Colonic mucosa (tissue), 4 donors: Measurements from ENCODE around the gene GGN. TPM values are rescaled to one million over a fixed set of nuclear protein-coding genes. Genes with fewer than 3 reads are reported as not detected.

Experiments
- DNase-seq: peaks from one replicate; pipeline ENCODE4 v3.0.0-alpha.2; 2020
- H3K27ac ChIP-seq: fragments of 200-600 bp; one replicate; pipeline ENCODE4 v1.8.0; 2021
- H3K27me3 ChIP-seq: fragments of 200-600 bp; one replicate; pipeline ENCODE4 v1.8.0; 2021
- H3K36me3 ChIP-seq: fragments of 200-600 bp; one replicate; pipeline ENCODE4 v1.8.0; 2021
- H3K4me1 ChIP-seq: fragments of 200-600 bp; one replicate; pipeline ENCODE4 v1.8.0; 2021; ENCODE audit warnings: mild to moderate bottlenecking
- H3K4me3 ChIP-seq: fragments of 200-600 bp; one replicate; pipeline ENCODE4 v1.8.0; 2021
- H3K9ac ChIP-seq, 2 donors: one replicate each; pipeline ENCODE4 v1.7.0; 2013; ENCODE audit warnings: control low read depth in 2 of 2, low read depth in 2 of 2, low read length in 2 of 2
- H3K9me3 ChIP-seq: fragments of 200-600 bp; one replicate; pipeline ENCODE4 v1.8.0; 2021
- CTCF ChIP-seq: fragments of 200-600 bp; IDR thresholded peaks from one replicate; pipeline ENCODE4 v1.8.0; 2022; ENCODE audit warnings: antibody characterized with exemption, mild to moderate bottlenecking
- intact Hi-C: fragments of 100-400 bp; cut with DNase I; formaldehyde crosslinking; loops from one replicate; pipeline ENCODE4 v1.14.1; 2022
- total RNA-seq, 2 donors: library from RNA; stranded (reverse); fragmentation: NEBNext Ultra II Directional in 1 of 2; extraction: Animal tissue kit (Norgen Biotek cat#: 25700) in 1 of 2; gene quantifications; one replicate each; pipeline ENCODE4 v1.2.1, GENCODE V29; 2021
- donor health status: healthy.
- donor health status: DM: no; HTN: no; CAD: no.
- donor health status: DM: no; HTN: no; CAD: no.

GGN gene, protein sequence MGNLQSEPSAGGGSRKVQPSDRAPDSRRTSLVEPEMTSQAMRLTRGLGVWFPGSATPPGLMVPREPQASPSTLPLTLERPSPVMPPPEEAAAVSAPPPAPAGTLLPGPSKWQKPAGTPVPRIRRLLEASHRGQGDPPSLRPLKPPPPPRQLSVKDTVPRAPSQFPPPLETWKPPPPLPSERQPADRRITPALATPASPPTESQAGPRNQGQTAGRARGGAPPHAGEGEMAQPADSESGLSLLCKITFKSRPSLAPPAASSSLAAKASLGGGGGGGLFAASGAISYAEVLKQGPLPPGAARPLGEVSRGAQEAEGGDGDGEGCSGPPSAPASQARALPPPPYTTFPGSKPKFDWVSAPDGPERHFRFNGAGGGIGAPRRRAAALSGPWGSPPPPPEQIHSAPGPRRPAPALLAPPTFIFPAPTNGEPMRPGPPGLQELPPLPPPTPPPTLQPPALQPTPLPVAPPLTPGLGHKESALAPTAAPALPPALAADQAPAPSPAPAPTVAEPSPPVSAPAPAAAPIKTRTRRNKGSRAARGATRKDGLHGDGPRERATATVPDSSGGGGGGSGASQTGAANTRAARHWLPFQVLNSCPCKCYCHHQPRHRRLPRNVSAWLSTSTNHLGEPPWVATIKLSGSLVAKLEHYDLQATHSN
- total RNA-seq, result under 1 TPM; 0.37 to 0.45 TPM

- H3K9ac ChIP-seq, result peak within 1 kb of the TSS; percentile 40 to 47
- peaks cover 14% of the 10 kb centered on the region for H3K4me1 ChIP-seq
- peak within 1 kb of the TSS; percentile 37 for H3K27ac ChIP-seq
- TF ChIP-seq CTCF, result no peak
- H3K27me3 ChIP-seq, result peaks cover 17% of the 10 kb centered on the region
- H3K4me3 ChIP-seq, result peak within 1 kb of the TSS; percentile 44
- peak; percentile 88 for DNase-seq
- intact Hi-C loops, result no loop called here
- no peaks in the 10 kb centered on the region for H3K36me3 ChIP-seq
- H3K9me3 ChIP-seq, result no peaks in the 10 kb centered on the region
These were observed at the start of gene GGN for GRCh38 chr19:38387550-38388348. GGN (minus strand) TSS chr19:38388034; CDS start chr19:38387261, 773 bp downstream.

DNA sequence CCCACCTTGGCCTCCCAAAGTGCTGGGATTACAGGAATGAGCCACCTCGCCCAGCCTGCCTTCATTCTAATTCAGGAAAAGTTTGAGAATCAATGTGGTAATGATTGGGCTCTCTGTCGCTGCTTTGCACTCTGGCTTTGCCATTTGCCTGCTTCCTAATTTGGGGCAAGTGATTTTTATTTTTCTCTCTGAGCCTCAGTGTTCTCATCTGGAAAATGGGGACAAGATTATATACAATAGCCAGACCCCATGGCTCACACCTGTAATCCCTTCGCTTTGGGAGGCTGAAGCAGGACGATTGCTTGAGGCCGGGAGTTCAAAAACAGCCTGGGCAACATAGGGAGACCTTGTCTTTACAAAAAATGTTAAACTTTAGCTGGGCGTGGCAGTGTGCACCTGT is 49.5 kb upstream of the GGN start:
- Histone ChIP-seq H3K9ac (no peak overlapping the region), H3K36me3 (no peaks in the 10 kb centered on the region), H3K4me1 (no peaks in the 10 kb centered on the region), H3K27me3 (no peaks in the 10 kb centered on the region), H3K4me3 (no peak overlapping the region), H3K27ac (no peak overlapping the region), H3K9me3 (no peaks in the 10 kb centered on the region)
- no peak for DNase-seq
- no peak for TF ChIP-seq CTCF
- intact Hi-C loops, result no loop called here

DNA sequence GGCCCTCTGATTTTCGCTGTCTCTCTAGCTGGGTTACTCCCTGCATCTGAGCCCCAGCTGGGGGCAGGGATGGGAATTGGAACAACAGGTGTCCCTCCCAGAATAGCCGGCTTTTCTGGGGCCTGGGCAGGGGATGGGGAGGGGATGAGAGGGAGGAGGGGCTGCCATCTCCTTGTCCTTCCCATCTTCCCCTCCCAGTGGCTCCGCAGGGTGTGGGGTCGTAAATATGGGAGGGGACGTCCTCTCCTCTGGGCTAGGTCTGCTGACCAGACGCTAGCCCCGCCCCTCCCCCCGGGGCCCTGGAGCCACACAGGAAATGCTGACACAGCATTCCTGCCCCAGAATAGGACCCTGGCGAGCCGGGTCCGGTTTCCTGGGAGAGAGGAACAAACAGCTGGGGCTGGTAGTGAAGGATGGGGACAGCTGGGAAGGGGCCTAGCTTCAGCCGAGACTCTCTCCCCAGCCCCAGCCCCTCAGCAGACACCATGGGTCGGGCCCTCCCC is 46.8 kb upstream of the GGN start:
- H3K27me3 ChIP-seq, result no peaks in the 10 kb centered on the region
- intact Hi-C loops, result no loop called here
- TF ChIP-seq CTCF, result no peak
- no peak overlapping the region for H3K27ac ChIP-seq
- H3K36me3 ChIP-seq, result no peaks in the 10 kb centered on the region
- peak; percentile 25 for DNase-seq
- H3K4me3 ChIP-seq, result no peak overlapping the region
- no peak overlapping the region for H3K9ac ChIP-seq
- no peaks in the 10 kb centered on the region for H3K4me1 ChIP-seq
- no peaks in the 10 kb centered on the region for H3K9me3 ChIP-seq

DNA sequence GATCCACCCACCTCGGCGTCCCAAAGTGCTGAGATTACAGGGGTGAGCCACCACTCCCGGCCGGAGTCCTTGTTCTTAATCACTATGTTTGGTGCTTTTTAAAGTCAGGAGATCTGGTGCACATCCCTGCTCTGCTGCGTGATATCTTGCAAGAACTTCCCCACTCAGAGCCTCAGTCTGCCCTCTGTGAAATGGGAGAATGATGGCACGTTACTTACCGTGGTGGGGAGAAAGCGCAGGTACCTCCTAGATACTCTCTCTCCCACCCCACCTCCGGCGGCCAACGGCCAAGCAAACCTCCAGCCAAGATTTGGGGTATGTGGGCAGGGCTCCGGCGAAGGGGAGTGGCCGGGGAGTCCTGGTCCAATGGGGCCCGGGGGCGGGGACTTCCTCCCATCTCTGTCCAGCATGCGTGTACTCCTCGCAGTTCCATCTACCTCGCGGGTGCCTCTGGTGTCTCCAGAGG is 45.5 kb upstream of the GGN start, which contains the start of gene RYR1:
Gene RYR1 (plus strand): TSS at position 424 of the 466 bp plus-strand sequence. CDS start 139 bp downstream, outside the sequence.
- intact Hi-C loops, result no loop called here
- no peaks in the 10 kb centered on the region for H3K27me3 ChIP-seq
- TF ChIP-seq CTCF, result no peak
- H3K9ac ChIP-seq, result no peak within 1 kb of the TSS
- H3K27ac ChIP-seq, result no peak within 1 kb of the TSS
- no peaks in the 10 kb centered on the region for H3K36me3 ChIP-seq
- H3K4me3 ChIP-seq, result no peak within 1 kb of the TSS
- H3K4me1 ChIP-seq, result no peaks in the 10 kb centered on the region
- no peaks in the 10 kb centered on the region for H3K9me3 ChIP-seq
- DNase-seq, result peak; percentile 47

GRCh38 chr19:38430931-38431330 is 43.1 kb upstream of the GGN start:
- H3K4me3 ChIP-seq, result no peak overlapping the region
- H3K9me3 ChIP-seq, result no peaks in the 10 kb centered on the region
- intact Hi-C loops, result no loop called here
- no peak for TF ChIP-seq CTCF
- H3K36me3 ChIP-seq, result no peaks in the 10 kb centered on the region
- H3K4me1 ChIP-seq, result no peaks in the 10 kb centered on the region
- no peak overlapping the region for H3K9ac ChIP-seq
- no peak for DNase-seq
- no peaks in the 10 kb centered on the region for H3K27me3 ChIP-seq
- no peak overlapping the region for H3K27ac ChIP-seq
